OCI-LY3 (cell line): ENCODE data around the gene ADGRB3.

Experiments used
- H2AFZ ChIP-seq: fragments of 200-600, 300-600 bp; shearing (Covaris generic); 2 replicates; pipeline ENCODE4 v1.6.0; 2014; ENCODE audit warnings: antibody characterized with exemption, low read depth, low read length
- H3K27ac ChIP-seq: fragments of 200-600, 300-600 bp; sonication (generic); 2 replicates; pipeline ENCODE4 v1.5.1; 2014; ENCODE audit warnings: mild to moderate bottlenecking, low read length, moderate library complexity, mixed read lengths
- H3K27me3 ChIP-seq: fragments of 200-600, 300-600 bp; sonication (generic); 2 replicates; pipeline ENCODE4 v1.6.1; 2014; ENCODE audit warnings: low read depth, low read length, mixed read lengths
- H3K36me3 ChIP-seq: fragments of 200-600, 300-600 bp; sonication (generic); replicated peaks from 2 replicates; pipeline ENCODE3; 2014; ENCODE audit warnings: low read depth, low read length, mixed read lengths
- H3K4me1 ChIP-seq: fragments of 300-600, 200-600 bp; sonication (generic); 2 replicates; pipeline ENCODE4 v1.6.1; 2014; ENCODE audit warnings: low read length, mixed read lengths
- H3K4me2 ChIP-seq: fragments of 200-600, 300-600 bp; sonication (generic); 2 replicates; pipeline ENCODE4 v1.6.1; 2014; ENCODE audit warnings: low read length, mixed read lengths
- H3K4me3 ChIP-seq: fragments of 300-600, 200-600 bp; sonication (generic); 2 replicates; pipeline ENCODE4 v1.5.1; 2014; ENCODE audit warnings: antibody characterized with exemption, mild to moderate bottlenecking, low read length, moderate library complexity
- H3K79me2 ChIP-seq: fragments of 300-600, 200-600 bp; shearing (Covaris generic); 2 replicates; pipeline ENCODE4 v1.6.1; 2014; ENCODE audit warnings: mild to moderate bottlenecking, low read length, mixed read lengths
- H3K9ac ChIP-seq: fragments of 300-600, 200-600 bp; shearing (Covaris generic); 2 replicates; pipeline ENCODE4 v1.6.0; 2014; ENCODE audit warnings: mild to moderate bottlenecking, low read length, moderate library complexity
- H3K9me3 ChIP-seq: fragments of 200-600, 300-600 bp; shearing (Covaris generic); 2 replicates; pipeline ENCODE4 v1.6.1; 2014; ENCODE audit warnings: low read length, mixed read lengths; ENCODE audit not compliant: insufficient read depth
- H4K20me1 ChIP-seq: fragments of 200-600, 300-600 bp; sonication (generic); 2 replicates; pipeline ENCODE4 v1.6.1; 2016; ENCODE audit warnings: low read length, mixed read lengths; ENCODE audit not compliant: insufficient read depth
- EZH2phosphoT487 ChIP-seq: fragments of 200-600 bp; shearing (Covaris generic); IDR thresholded peaks from 2 replicates; pipeline ENCODE4 v1.6.1; 2018; ENCODE audit warnings: antibody characterized with exemption, mixed run types, low read depth
- TF ChIP-seq, protein P1 (sequence below): fragments of 200-600, 300-600 bp; sonication (generic); IDR thresholded peaks from 2 replicates; pipeline ENCODE4 v1.5.1; 2014; ENCODE audit warnings: antibody characterized with exemption, low read length, low read depth

Gene ADGRB3

DNA sequence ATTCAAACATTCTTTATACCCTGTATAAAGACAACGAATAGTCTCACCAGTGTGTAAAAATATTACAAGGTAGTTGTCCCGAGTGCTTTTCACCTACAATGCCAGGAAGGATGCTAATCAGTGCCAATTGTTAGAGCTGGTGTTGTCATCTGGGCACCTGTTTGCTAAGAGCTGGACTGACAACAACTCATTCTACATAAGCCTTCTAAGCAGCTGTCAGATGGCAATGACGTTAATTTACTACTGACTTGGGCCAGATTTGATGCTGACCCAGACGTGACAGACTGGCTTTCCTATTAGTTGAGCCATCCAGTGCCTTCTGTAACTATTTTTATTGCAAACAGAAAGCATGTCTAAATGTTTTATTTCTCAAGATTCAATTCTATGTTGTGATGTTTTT lies 355.2 kb downstream of the ADGRB3 start:
- Histone ChIP-seq H3K27ac (no peak overlapping the region), H4K20me1 (no peaks in the 10 kb centered on the region), H3K27me3 (no peaks in the 10 kb centered on the region)

DNA sequence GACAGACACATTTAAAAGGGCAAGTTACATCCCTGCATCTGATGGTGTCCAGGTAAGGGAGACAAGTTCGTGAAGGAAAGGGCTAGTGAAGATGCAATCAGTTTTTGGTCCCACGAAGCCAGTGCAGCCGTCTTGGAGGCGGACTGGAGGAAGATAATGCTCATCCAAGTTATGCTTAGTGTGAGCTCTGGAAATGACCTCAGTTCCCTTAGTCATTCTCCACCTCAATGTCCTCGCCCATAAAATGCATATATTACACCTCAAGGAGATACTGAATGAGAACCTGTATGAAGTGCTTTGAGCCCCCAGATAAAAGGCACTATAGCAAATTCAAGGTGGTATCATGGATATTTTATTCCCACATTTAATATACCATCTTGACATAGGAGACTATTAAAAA lies 358.8 kb downstream of the ADGRB3 start:
- Histone ChIP-seq H3K79me2 (no peaks in the 10 kb centered on the region), H3K27me3 (no peaks in the 10 kb centered on the region), H2AFZ (0 out of 2 replicates have a peak overlapping the region, but pooled peaks have one; percentile 15), H3K36me3 (no peaks in the 10 kb centered on the region), H3K4me3 (no peak overlapping the region), H3K27ac (no peak overlapping the region), H3K9me3 (no peaks in the 10 kb centered on the region), H3K4me2 (no peak overlapping the region), H4K20me1 (no peaks in the 10 kb centered on the region), H3K9ac (no peak overlapping the region), H3K4me1 (no peaks in the 10 kb centered on the region)
- no peak for TF ChIP-seq EZH2phosphoT487
- TF ChIP-seq, protein P1, sequence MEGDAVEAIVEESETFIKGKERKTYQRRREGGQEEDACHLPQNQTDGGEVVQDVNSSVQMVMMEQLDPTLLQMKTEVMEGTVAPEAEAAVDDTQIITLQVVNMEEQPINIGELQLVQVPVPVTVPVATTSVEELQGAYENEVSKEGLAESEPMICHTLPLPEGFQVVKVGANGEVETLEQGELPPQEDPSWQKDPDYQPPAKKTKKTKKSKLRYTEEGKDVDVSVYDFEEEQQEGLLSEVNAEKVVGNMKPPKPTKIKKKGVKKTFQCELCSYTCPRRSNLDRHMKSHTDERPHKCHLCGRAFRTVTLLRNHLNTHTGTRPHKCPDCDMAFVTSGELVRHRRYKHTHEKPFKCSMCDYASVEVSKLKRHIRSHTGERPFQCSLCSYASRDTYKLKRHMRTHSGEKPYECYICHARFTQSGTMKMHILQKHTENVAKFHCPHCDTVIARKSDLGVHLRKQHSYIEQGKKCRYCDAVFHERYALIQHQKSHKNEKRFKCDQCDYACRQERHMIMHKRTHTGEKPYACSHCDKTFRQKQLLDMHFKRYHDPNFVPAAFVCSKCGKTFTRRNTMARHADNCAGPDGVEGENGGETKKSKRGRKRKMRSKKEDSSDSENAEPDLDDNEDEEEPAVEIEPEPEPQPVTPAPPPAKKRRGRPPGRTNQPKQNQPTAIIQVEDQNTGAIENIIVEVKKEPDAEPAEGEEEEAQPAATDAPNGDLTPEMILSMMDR, result no peak

More for the DNA sequence above, 355.2 kb downstream of the ADGRB3 start:
- TF ChIP-seq EZH2phosphoT487, result no peak
- TF ChIP-seq, protein P1, result no peak
- no peak overlapping the region for H3K4me2 ChIP-seq
- H2AFZ ChIP-seq, result 0 out of 2 replicates have a peak overlapping the region, but pooled peaks have one; percentile 7
- H3K4me1 ChIP-seq, result no peaks in the 10 kb centered on the region
- no peak overlapping the region for H3K9ac ChIP-seq
- H3K9me3 ChIP-seq, result no peaks in the 10 kb centered on the region
- no peak overlapping the region for H3K4me3 ChIP-seq
- H3K79me2 ChIP-seq, result no peaks in the 10 kb centered on the region
- no peaks in the 10 kb centered on the region for H3K36me3 ChIP-seq

DNA sequence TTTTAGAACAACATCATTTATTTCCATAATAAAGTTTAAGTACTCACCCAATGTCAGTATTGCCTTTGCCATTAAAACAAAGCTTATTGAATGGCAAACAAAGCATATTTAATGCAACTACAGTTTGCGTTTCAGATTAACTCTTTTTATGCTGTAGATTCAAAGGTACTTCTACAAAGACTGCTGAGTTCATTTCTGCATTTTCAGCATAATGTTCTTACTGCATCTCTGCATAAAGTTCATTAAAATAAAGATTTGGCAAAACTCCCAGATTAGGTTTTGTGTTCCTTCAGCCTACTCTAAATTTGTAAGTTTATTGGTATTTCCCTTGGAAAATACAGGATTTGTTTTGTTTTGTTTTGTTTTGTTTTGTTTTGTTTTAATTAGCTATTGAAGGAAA lies 359.4 kb downstream of the ADGRB3 start:
- H3K27ac ChIP-seq, result no peak overlapping the region
- no peak overlapping the region for H3K9ac ChIP-seq
- no peaks in the 10 kb centered on the region for H4K20me1 ChIP-seq
- H3K9me3 ChIP-seq, result no peaks in the 10 kb centered on the region
- H3K36me3 ChIP-seq, result no peaks in the 10 kb centered on the region
- no peaks in the 10 kb centered on the region for H3K27me3 ChIP-seq
- no peak overlapping the region for H3K4me2 ChIP-seq
- no peak overlapping the region for H2AFZ ChIP-seq
- no peaks in the 10 kb centered on the region for H3K4me1 ChIP-seq
- TF ChIP-seq, protein P1, result no peak
- TF ChIP-seq EZH2phosphoT487, result no peak
- H3K4me3 ChIP-seq, result no peak overlapping the region
- no peaks in the 10 kb centered on the region for H3K79me2 ChIP-seq

DNA sequence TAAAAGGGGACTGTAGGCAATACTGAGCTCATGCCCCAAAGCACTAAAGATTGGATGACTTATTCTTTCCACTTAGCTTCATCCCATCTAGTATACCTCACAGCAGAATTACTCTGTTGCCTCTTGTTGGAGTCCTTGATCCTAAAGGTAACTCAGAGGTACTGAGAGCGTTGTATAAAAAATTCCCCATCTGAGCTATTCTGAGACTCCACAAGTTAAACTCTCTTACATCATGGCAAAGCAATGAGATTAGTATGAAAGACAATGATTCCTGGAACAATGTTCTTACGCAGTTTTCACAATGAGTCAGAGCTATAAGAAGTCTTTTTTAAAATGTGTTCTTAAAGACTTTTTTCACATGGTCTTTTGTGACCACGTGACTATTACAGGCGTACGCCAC lies 370.1 kb downstream of the ADGRB3 start:
- no peaks in the 10 kb centered on the region for H3K27me3 ChIP-seq
- H2AFZ ChIP-seq, result no peak overlapping the region
- H3K36me3 ChIP-seq, result no peaks in the 10 kb centered on the region
- H3K4me1 ChIP-seq, result no peaks in the 10 kb centered on the region
- no peaks in the 10 kb centered on the region for H3K9me3 ChIP-seq
- TF ChIP-seq, protein P1, result no peak
- TF ChIP-seq EZH2phosphoT487, result no peak
- H3K4me3 ChIP-seq, result no peak overlapping the region
- no peak overlapping the region for H3K27ac ChIP-seq
- no peak overlapping the region for H3K9ac ChIP-seq
- H3K4me2 ChIP-seq, result no peak overlapping the region
- no peaks in the 10 kb centered on the region for H4K20me1 ChIP-seq
- no peaks in the 10 kb centered on the region for H3K79me2 ChIP-seq
